Brain microvascular endothelial cell (primary cell): ENCODE data around the gene MED28.
A peak's percentile ranks its signal among the peaks of the same experiment; 100 is the strongest.

ENCODE experiments used
- DNase-seq: peaks from one replicate; pipeline ENCODE4 v3.0.0-alpha.2; 2020
- H3K27ac ChIP-seq: fragments of 250-450 bp; sonication (Bioruptor Pico); 2 replicates; pipeline ENCODE4 v1.5.1; 2020; ENCODE audit warnings: mild to moderate bottlenecking, moderate library complexity
- H3K27me3 ChIP-seq: fragments of 250-450 bp; sonication (Bioruptor Pico); replicated peaks from 2 replicates; pipeline ENCODE4 v1.5.1; 2020; ENCODE audit warnings: mild to moderate bottlenecking
- H3K36me3 ChIP-seq: fragments of 250-450 bp; sonication (Bioruptor Pico); replicated peaks from 2 replicates; pipeline ENCODE4 v1.5.1; 2020; ENCODE audit warnings: mild to moderate bottlenecking
- H3K4me3 ChIP-seq: 2 replicates; pipeline ENCODE4 v1.5.1; 2011; ENCODE audit warnings: low read depth, mild to moderate bottlenecking, control low read depth, low read length, moderate library complexity
- CTCF ChIP-seq: IDR thresholded peaks from 2 replicates; pipeline ENCODE4 v1.5.1; 2011; ENCODE audit warnings: low read depth, mild to moderate bottlenecking, moderate library complexity, low read length, control low read depth, inconsistent platforms; ENCODE audit errors: missing control alignments
- in situ Hi-C: cut with HindIII; loops from 2 replicates; pipeline ENCODE4 v1.10.0; 2017; ENCODE audit warnings: low sequenced_read_pairs, low pct_ligation_motif_present

The MED28 gene

DNA sequence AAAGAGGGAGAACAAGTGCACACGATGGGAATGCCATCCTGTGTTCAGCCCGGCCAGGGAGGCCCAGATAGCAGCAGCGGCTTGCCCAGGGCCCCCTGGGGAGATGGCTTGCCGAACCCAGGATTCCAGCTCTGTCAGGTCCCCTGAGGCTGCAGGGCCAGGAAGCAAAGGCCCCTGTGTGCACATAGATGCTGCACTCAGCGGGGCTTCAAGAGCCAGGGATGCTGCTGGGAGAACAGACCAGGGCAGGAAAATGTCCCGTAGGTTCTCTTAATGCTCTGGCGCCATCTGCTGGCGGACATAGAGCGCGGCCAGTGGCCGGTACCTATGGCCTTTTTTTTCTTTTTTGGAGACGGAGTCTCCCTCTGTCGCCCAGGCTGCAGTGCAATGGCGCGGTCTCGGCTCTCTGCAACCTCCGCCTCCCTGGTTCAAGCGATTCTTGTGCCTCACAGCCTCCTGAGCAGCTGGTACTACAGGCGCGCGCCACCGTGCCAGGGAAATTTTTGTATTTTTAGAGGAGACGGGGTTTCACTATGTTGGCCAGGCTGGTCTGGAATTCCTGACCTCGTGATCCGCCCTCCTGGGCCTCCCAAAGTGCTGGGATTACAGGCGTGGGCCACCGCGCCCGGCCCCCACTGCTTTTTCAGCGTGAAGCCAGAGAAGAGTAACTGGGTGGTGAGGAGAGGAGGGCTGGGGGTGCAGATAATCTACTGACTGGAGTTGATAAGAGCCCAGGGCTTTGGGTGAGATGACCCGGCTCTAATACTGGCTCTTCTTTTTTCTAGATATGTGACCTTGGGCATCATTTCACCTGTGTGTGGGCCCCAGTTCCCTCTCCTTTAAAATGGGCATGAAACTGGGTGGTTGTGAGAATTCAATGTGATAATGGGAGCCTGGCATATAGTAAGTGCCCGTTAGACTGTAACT is 22.5 kb downstream of the MED28 start:
- in situ Hi-C loops = no loop called here
- DNase-seq = peak; percentile 69
- Histone ChIP-seq H3K27ac (no peak overlapping the region), H3K36me3 (peaks cover 23% of the 10 kb centered on the region), H3K4me3 (no peak overlapping the region), H3K27me3 (no peaks in the 10 kb centered on the region)
- peak; percentile 92 for TF ChIP-seq CTCF

DNA sequence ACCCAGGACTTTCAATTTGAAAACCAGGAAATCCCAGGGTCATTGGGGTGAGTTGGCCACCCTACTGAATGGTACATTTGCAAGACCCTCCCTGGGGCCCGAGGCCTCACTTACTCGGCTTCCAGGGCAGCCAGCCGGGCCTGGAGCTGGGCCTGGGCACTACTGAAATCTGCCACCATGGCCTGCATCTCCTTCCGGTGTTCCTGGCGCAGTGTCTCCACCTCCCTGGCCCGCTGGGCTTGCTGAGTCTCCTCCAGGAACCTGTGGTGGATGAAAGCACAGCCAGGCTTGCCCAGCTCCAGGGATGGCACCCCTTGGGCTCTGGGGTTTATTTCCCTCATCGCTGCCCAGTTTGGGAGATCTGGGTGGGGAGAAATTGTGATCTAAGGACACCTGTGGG is 24.7 kb downstream of the MED28 start:
- Histone ChIP-seq H3K27ac (no peak overlapping the region), H3K27me3 (no peaks in the 10 kb centered on the region), H3K4me3 (no peak overlapping the region), H3K36me3 (peaks cover 10% of the 10 kb centered on the region)
- DNase-seq = no peak
- in situ Hi-C loops = no loop called here
- no peak for TF ChIP-seq CTCF

DNA sequence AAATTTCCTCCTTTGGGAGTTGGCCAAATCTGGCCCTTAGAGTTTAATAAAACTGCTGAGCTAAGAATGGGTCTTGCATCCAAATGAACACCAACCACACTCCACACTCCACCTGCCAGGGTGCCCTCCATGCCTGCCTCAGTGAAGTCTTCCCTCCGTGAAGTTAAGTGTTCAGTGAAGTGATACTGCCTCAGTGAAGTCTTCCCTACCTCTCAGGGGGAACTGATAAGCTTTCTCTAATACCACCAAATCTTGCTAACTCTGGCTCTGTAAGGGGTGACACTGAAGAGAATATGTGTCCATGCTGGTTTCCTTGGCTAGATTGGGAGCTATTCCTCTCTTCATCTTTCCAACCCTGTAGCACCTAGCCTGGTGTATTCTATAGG is 27.9 kb downstream of the MED28 start:
- in situ Hi-C loops = no loop called here
- peaks cover 2% of the 10 kb centered on the region for H3K36me3 ChIP-seq
- no peak overlapping the region for H3K27ac ChIP-seq
- DNase-seq = no peak
- H3K4me3 ChIP-seq = no peak overlapping the region
- no peak for TF ChIP-seq CTCF
- H3K27me3 ChIP-seq = no peaks in the 10 kb centered on the region

GRCh38 chr4:17646693-17647092 is 32.3 kb downstream of the MED28 start:
- Histone ChIP-seq H3K36me3 (no peaks in the 10 kb centered on the region), H3K27me3 (no peaks in the 10 kb centered on the region), H3K4me3 (no peak overlapping the region), H3K27ac (no peak overlapping the region)
- no peak for DNase-seq
- TF ChIP-seq CTCF = no peak
- in situ Hi-C loops = no loop called here

DNA sequence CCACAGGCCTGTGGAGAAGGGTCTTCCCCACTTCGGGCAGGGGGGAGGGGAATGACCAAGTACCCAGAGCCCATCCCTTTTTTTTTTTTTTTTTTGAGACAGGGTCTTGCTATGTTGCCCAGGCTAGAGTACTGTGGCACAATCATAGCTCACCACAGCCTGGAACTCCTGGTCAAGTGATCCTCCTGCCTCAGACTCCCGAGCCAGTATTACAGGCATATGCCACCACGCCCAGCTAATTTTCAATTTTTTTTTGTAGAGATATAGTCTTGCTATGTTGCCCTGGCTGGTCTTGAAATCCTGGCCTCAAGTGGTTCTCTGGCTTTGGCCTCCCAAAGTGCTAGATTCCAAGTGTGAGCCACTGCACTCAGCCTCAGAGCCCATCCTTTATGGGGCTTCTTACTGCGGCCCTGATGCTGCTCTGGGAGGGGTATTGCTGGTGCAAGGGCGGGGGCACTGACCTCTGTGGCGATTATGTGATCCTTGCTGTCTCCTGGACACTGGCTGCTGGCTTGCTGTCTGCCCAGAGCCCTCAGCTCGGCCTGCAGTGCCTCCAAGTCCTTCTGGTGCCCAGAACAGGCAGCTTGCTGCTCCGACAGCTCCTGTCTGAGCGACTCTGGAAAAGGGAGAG is 32.9 kb downstream of the MED28 start:
- no peak for DNase-seq
- in situ Hi-C loops = no loop called here
- Histone ChIP-seq H3K36me3 (no peaks in the 10 kb centered on the region), H3K4me3 (no peak overlapping the region), H3K27me3 (no peaks in the 10 kb centered on the region), H3K27ac (no peak overlapping the region)
- TF ChIP-seq CTCF = no peak
